NB4 (cell line): ENCODE data around the gene RBM17.

Source experiments
- DNase-seq: peaks from one replicate; pipeline ENCODE4 v3.0.0; 2010; ENCODE audit warnings: low read depth
- H3K4me3 ChIP-seq: one replicate; pipeline ENCODE4 v1.5.1; 2011; ENCODE audit warnings: mild to moderate bottlenecking, low read depth, low read length, moderate library complexity
- CTCF ChIP-seq: IDR thresholded peaks from one replicate; pipeline ENCODE4 v1.5.1; 2012; ENCODE audit warnings: low read depth, low read length
- MAX ChIP-seq: IDR thresholded peaks from 2 replicates; pipeline ENCODE4 v1.6.1; 2011; ENCODE audit warnings: low read depth, low read length
- MYC ChIP-seq: IDR thresholded peaks from 2 replicates; pipeline ENCODE4 v1.6.1; 2011; ENCODE audit warnings: low read depth, low read length
- POLR2A ChIP-seq: IDR thresholded peaks from 2 replicates; pipeline ENCODE4 v1.6.1; 2011; ENCODE audit warnings: mild to moderate bottlenecking; ENCODE audit not compliant: insufficient read length; ENCODE audit errors: extremely low read depth

RBM17 gene

DNA sequence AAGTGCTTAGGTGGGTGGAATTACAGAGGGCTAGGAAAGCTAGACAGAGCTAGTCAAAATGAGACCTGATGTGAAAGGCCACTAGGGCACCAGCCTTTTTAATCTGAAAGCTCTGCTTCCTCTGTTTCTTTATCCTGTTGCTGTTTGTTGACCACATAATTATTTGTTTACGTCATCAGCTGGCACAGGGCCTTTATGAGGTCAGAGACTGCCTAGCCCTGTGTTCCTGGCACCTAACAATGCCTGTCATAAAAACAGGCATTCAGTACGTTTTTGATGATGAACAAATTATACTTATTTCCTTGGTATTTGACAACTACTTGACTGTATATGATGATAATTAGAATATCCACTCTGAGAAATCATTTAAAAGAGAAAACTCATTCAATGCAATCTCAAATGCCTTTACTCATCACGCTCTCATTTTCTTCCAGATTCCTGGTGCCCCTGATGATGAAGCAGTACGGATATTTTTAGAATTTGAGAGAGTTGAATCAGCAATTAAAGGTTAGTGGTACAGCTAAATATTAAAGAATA, 26.0 kb downstream of the RBM17 start:
- no peak for DNase-seq
- no peak overlapping the region for H3K4me3 ChIP-seq
- TF ChIP-seq MAX, result no peak
- no peak for TF ChIP-seq POLR2A
- no peak for TF ChIP-seq CTCF
- no peak for TF ChIP-seq MYC

- TF ChIP-seq MYC, result no peak
- no peak for TF ChIP-seq MAX
- no peak for TF ChIP-seq CTCF
- TF ChIP-seq POLR2A, result no peak
- no peak for DNase-seq
- H3K4me3 ChIP-seq, result no peak overlapping the region
Measured at GRCh38 chr10:6115411-6115810, 26.6 kb downstream of the RBM17 start.

DNA sequence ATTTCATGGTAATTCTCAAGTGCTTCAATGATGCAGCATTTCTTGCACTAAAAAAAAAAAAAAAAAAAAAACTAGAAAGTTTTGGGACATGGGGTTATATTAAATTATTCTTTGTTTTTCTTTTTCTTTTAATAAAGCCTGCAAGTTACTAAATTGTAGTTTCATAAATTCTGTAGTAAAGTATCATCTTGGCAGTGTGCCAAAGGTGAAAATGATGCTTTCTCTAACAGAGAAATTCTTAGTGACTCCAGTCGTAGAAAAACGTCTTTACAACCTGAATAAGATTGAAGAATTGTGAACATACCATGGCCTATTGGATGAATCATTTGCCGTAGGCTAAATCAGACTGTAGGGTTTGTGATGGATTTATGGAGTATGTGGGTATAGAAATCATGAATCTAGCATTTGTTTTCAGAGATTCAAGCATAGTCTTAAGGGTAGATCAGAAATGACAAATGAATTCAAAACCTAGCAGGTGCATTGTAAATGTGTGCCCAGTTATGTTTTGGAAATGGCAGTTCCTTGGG, 27.1 kb downstream of the RBM17 start:
- DNase-seq, result no peak
- TF ChIP-seq MYC, result no peak
- no peak for TF ChIP-seq CTCF
- no peak for TF ChIP-seq MAX
- no peak for TF ChIP-seq POLR2A
- H3K4me3 ChIP-seq, result no peak overlapping the region

GRCh38 chr10:6116806-6117205, 28.0 kb downstream of the RBM17 start:
- DNase-seq, result no peak
- TF ChIP-seq POLR2A, result no peak
- no peak for TF ChIP-seq CTCF
- no peak for TF ChIP-seq MYC
- TF ChIP-seq MAX, result no peak
- no peak overlapping the region for H3K4me3 ChIP-seq

GRCh38 chr10:6117711-6118110, 28.9 kb downstream of the RBM17 start:
- no peak for DNase-seq
- no peak overlapping the region for H3K4me3 ChIP-seq
- TF ChIP-seq MYC, result no peak
- no peak for TF ChIP-seq CTCF

- TF ChIP-seq MYC (no peak), CTCF (no peak), MAX (no peak), POLR2A (no peak)
- no peak overlapping the region for H3K4me3 ChIP-seq
- DNase-seq, result no peak
Measured at GRCh38 chr10:6119423-6119822, 30.6 kb downstream of the RBM17 start.
